B cell (primary cell): ENCODE results near the gene PIM2. TPM values are rescaled to one million over a fixed set of nuclear protein-coding genes. Genes with fewer than 3 reads are reported as not detected.

Experiments used
- ATAC-seq: fragments of 200-7000 bp; cut with Tn5 transposase; one replicate; pipeline ENCODE4 v1.10.0; 2021; ENCODE audit warnings: low read depth, mild to moderate bottlenecking, moderate number of reproducible peaks, moderate library complexity
- CTCF ChIA-PET: fragments of 350-600 bp; sonication (Branson Sonifier 250); formaldehyde crosslinking; loops from one replicate; lab custom pipeline; 2021; ENCODE audit warnings: antibody characterized with exemption, inconsistent platforms; lab: Charles Lee
- POLR2A ChIA-PET: fragments of 350-600 bp; sonication (Branson Sonifier 250); formaldehyde crosslinking; loops from one replicate; lab custom pipeline; 2021; ENCODE audit warnings: antibody characterized with exemption; lab: Charles Lee
- DNase-seq: peaks from one replicate; pipeline ENCODE4 v3.0.0; 2013
- H2AFZ ChIP-seq: 2 replicates; pipeline ENCODE4 v1.6.1; 2012; ENCODE audit warnings: mild to moderate bottlenecking, low read depth, low read length; ENCODE audit not compliant: insufficient read depth, poor library complexity, severe bottlenecking
- H3K27ac ChIP-seq, 2 donors: 1 replicate in 1 of 2; 2 replicates in 1 of 2; pipeline ENCODE4 v1.5.1; 2012 to 2013; ENCODE audit warnings: low read length in 2 of 2, mild to moderate bottlenecking in 2 of 2, moderate library complexity in 1 of 2
- H3K27me3 ChIP-seq, 4 experiments: fragments of 200-600 bp in 1 of 4; sonication (generic) in 1 of 4; replicated peaks in 1 of 4; 1 replicate in 2 of 4; 2 replicates in 2 of 4; pipeline versions ENCODE4 v1.6.1 to v1.7.0; 2013 to 2016; ENCODE audit warnings: low read length in 3 of 4, mild to moderate bottlenecking in 2 of 4, mixed read lengths in 1 of 4, moderate library complexity in 1 of 4; ENCODE audit not compliant: insufficient read depth in 4 of 4, control insufficient read depth in 3 of 4; ENCODE audit errors: control extremely low read depth in 1 of 4
- H3K36me3 ChIP-seq, 2 experiments: replicated peaks in 1 of 2; 1 replicate in 1 of 2; 2 replicates in 1 of 2; pipeline versions ENCODE4 v1.6.1 to v1.7.1; 2013; ENCODE audit warnings: low read length in 1 of 2; ENCODE audit not compliant: insufficient read depth in 2 of 2, control insufficient read depth in 1 of 2; ENCODE audit errors: control extremely low read depth in 1 of 2, extremely low read depth in 1 of 2
- H3K4me1 ChIP-seq, 2 donors: fragments of 200-600 bp in 1 of 2; sonication (generic) in 1 of 2; 1 replicate in 1 of 2; 2 replicates in 1 of 2; pipeline versions ENCODE4 v1.5.1 to v1.6.1; 2013 to 2017; ENCODE audit warnings: low read length in 2 of 2; ENCODE audit not compliant: control insufficient read depth in 2 of 2, insufficient read depth in 2 of 2
- H3K4me2 ChIP-seq: replicated peaks from 2 replicates; pipeline ENCODE3; 2012; ENCODE audit warnings: mild to moderate bottlenecking, low read depth, low read length; ENCODE audit not compliant: poor library complexity, severe bottlenecking
- H3K4me3 ChIP-seq, 5 experiments: fragments of 200-600 bp in 1 of 5; sonication (generic) in 1 of 5; 1 replicate in 3 of 5; 2 replicates in 2 of 5; pipeline versions ENCODE4 v1.5.1 to v1.7.0; 2011 to 2016; ENCODE audit warnings: low read length in 4 of 5, mild to moderate bottlenecking in 4 of 5, low read depth in 2 of 5, control low read depth in 1 of 5, moderate library complexity in 1 of 5; ENCODE audit not compliant: insufficient read depth in 1 of 5; ENCODE audit errors: control extremely low read depth in 1 of 5, extremely low read depth in 1 of 5
- H3K79me2 ChIP-seq: fragments of 200-600 bp; sonication (generic); one replicate; pipeline ENCODE4 v1.6.0; 2016; ENCODE audit warnings: low read length; ENCODE audit not compliant: control insufficient read depth, insufficient read depth
- H3K9ac ChIP-seq: fragments of 200-600 bp; sonication (generic); 2 replicates; pipeline ENCODE4 v1.6.1; 2017; ENCODE audit warnings: mild to moderate bottlenecking, low read length, moderate library complexity
- H3K9me3 ChIP-seq, 3 donors: one replicate each; pipeline versions ENCODE4 v1.6.1 to v1.7.1; 2013; ENCODE audit warnings: low read length in 2 of 3; ENCODE audit not compliant: control insufficient read depth in 2 of 3, insufficient read depth in 1 of 3; ENCODE audit errors: control extremely low read depth in 1 of 3
- H4K20me1 ChIP-seq: 2 replicates; pipeline ENCODE4 v1.6.0; 2012; ENCODE audit warnings: mild to moderate bottlenecking, low read length; ENCODE audit not compliant: insufficient read depth, control insufficient read depth, poor library complexity, severe bottlenecking
- H3K27ac Mint-ChIP-seq: one replicate; pipeline ENCODE4 v1.8.0; 2021; ENCODE audit warnings: mixed read lengths
- H3K27me3 Mint-ChIP-seq: one replicate; pipeline ENCODE4 v1.8.0; 2021; ENCODE audit warnings: mixed read lengths
- H3K4me1 Mint-ChIP-seq: one replicate; pipeline ENCODE4 v1.8.0; 2021; ENCODE audit warnings: mixed read lengths
- H3K4me3 Mint-ChIP-seq: one replicate; pipeline ENCODE4 v1.8.0; 2021; ENCODE audit warnings: mixed read lengths
- H3K9me3 Mint-ChIP-seq: one replicate; pipeline ENCODE4 v1.8.0; 2022; ENCODE audit warnings: mixed read lengths; ENCODE audit not compliant: insufficient read depth
- CTCF ChIP-seq: fragments of 200-600 bp; IDR thresholded peaks from one replicate; pipeline ENCODE4 v1.8.0; 2022; ENCODE audit warnings: antibody characterized with exemption, mild to moderate bottlenecking
- EZH2 ChIP-seq: IDR thresholded peaks from 2 replicates; pipeline ENCODE4 v1.6.1; 2012; ENCODE audit warnings: borderline replicate concordance, low read depth, mild to moderate bottlenecking, moderate library complexity, low read length; ENCODE audit not compliant: insufficient read depth, poor library complexity, severe bottlenecking
- WGBS: methylation state at CpG from one replicate; pipeline ENCODE4 v1.1.5; 2013; ENCODE audit warnings: missing lambda C conversion rate; ENCODE audit not compliant: insufficient coverage; 5-methylcytosine and 5-hydroxymethylcytosine counted together
- intact Hi-C: fragments of 100-400 bp; cut with micrococcal nuclease; formaldehyde crosslinking; loops from one replicate; pipeline ENCODE4 v1.10.0; 2022
- polyA plus RNA-seq: library from polyadenylated mRNA; depleted of rRNA; stranded (reverse); fragments of >200 nt; gene quantifications from 2 replicates; pipeline ENCODE4 v1.2.3, GENCODE V29; 2012
- total RNA-seq, 2 donors: library from RNA; stranded (reverse); fragments of 120-200 nt in 1 of 2; gene quantifications; 1 replicate in 1 of 2; 2 replicates in 1 of 2; pipeline versions ENCODE4 v1.2.3 to v1.2.4, GENCODE V29; 2013 to 2022

Gene PIM2
- total and polyA plus RNA-seq, 2 donors (not counting 1 experiment from before 2014, with no cell fraction given), result 276 to 315 TPM

DNA sequence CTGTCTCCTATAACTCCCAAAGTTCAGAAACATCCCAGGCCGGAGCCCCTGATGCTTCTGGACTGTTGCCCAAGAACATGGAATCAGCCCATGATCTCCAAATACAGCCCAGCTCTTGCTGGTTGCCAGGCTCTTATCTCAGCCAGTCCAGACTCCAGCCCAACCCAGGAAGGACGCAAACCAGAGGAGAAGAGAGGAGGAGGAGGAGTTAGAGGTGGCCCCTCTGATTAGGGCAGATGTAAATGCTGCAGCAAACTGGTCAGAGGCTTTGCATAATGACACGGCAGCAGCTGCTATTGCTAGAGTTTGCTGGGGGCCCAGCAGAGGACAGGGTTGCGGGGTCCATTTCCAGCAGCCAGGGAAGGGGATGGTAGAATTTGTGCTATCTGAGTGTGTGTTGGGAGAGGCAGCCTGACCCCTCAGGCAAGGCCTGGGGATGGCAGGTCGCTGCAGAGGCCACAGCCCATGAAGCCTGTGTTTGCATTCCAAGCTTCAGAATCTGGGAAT is 42.8 kb upstream of the PIM2 start:
- H3K4me1 Mint-ChIP-seq, result peaks cover 36% of the 10 kb centered on the region
- ChIA-PET POLR2A (no interaction called here), CTCF (interaction anchor here (1.0 to 1.2 kb wide), 2 partner anchors 8 to 11 kb away, joined by 3 to 4 read pairs; no protein-coding TSS in a partner anchor)
- Histone ChIP-seq H3K36me3 (no peaks in the 10 kb centered on the region), H3K27me3 (no peaks in the 10 kb centered on the region), H4K20me1 (peaks cover 5% of the 10 kb centered on the region), H3K9me3 (no peaks in the 10 kb centered on the region), H3K9ac (no peak overlapping the region), H3K4me3 (no peak overlapping the region), H3K4me2 (peak overlapping the region; percentile 1), H3K4me1 (peaks cover 27 to 50% of the 10 kb centered on the region in 2 donors), H3K27ac (peak overlapping the region; percentile 4 to 34), H3K79me2 (peaks cover 5% of the 10 kb centered on the region), H2AFZ (no peak overlapping the region)
- TF ChIP-seq EZH2 (no peak), CTCF (no peak)
- ATAC-seq (no peak), DNase-seq (no peak)
- H3K9me3 Mint-ChIP-seq, result no peaks in the 10 kb centered on the region
- peak overlapping the region; percentile 80 for H3K27ac Mint-ChIP-seq
- 0% methylated on average over 1 of the region's 5 CpGs for WGBS
- peak overlapping the region; percentile 55 for H3K4me3 Mint-ChIP-seq
- intact Hi-C loops, result no loop called here
- H3K27me3 Mint-ChIP-seq, result no peaks in the 10 kb centered on the region

GRCh38 chrX:48960291-48960690 is 41.5 kb upstream of the PIM2 start:
- H3K9me3 ChIP-seq, result no peaks in the 10 kb centered on the region
- peaks cover 47% of the 10 kb centered on the region for H3K4me1 Mint-ChIP-seq
- no peak overlapping the region for H3K4me3 ChIP-seq
- H3K4me2 ChIP-seq, result peak overlapping the region; percentile 86
- POLR2A ChIA-PET, result interaction anchor here (0.6 kb wide), 1 partner anchor 167 kb away, joined by 5 read pairs; no protein-coding TSS in a partner anchor
- H4K20me1 ChIP-seq, result peaks cover 14% of the 10 kb centered on the region
- peak overlapping the region; percentile 6 to 99 for H3K27ac ChIP-seq
- WGBS, result 60% methylated on average over 1 of the region's 2 CpGs
- H2AFZ ChIP-seq, result no peak overlapping the region
- no peaks in the 10 kb centered on the region for H3K27me3 ChIP-seq
- H3K9ac ChIP-seq, result no peak overlapping the region
- ATAC-seq (no peak), DNase-seq (no peak)
- peak overlapping the region; percentile 84 for H3K27ac Mint-ChIP-seq
- peaks cover 18% of the 10 kb centered on the region for H3K79me2 ChIP-seq
- peaks cover 0 to 10% of the 10 kb centered on the region in 2 experiments for H3K36me3 ChIP-seq
- TF ChIP-seq CTCF (no peak), EZH2 (no peak)
- H3K9me3 Mint-ChIP-seq, result no peaks in the 10 kb centered on the region
- CTCF ChIA-PET, result no interaction called here
- intact Hi-C loops, result no loop called here
- H3K4me1 ChIP-seq, result peaks cover 38 to 64% of the 10 kb centered on the region in 2 donors
- H3K27me3 Mint-ChIP-seq, result no peaks in the 10 kb centered on the region
- peak overlapping the region; percentile 59 for H3K4me3 Mint-ChIP-seq
